Left lung (tissue), 10 donors: Measurements from ENCODE around the gene PITX3. TPM values are rescaled to one million over a fixed set of nuclear protein-coding genes. Genes with fewer than 3 reads are reported as not detected.
"Not testable (repeated sequence)": the region's sequence is repeated elsewhere in the genome, so short reads cannot be mapped to it uniquely, and the experiment has no call there.

Experiments
- ATAC-seq: fragments of 200-7000 bp; cut with Tn5 transposase; one replicate; pipeline ENCODE4 v1.9.1; 2020; ENCODE audit warnings: moderate library complexity
- DNase-seq, 4 donors: peaks; one replicate each; pipeline ENCODE4 v3.0.0-alpha.2; 2013 to 2020
- H3K27ac ChIP-seq, 2 donors: fragments of 200-600 bp; sonication (generic) in 1 of 2; one replicate each; pipeline versions ENCODE4 v1.5.0 to v1.8.0; 2020 to 2021
- H3K27me3 ChIP-seq, 2 donors: fragments of 200-600 bp; sonication (generic) in 1 of 2; one replicate each; pipeline versions ENCODE4 v1.5.0 to v1.8.0; 2020 to 2021
- H3K36me3 ChIP-seq, 2 donors: fragments of 200-600 bp; sonication (generic) in 1 of 2; one replicate each; pipeline versions ENCODE4 v1.5.0 to v1.8.0; 2020 to 2021
- H3K4me1 ChIP-seq, 2 donors: fragments of 200-600 bp; one replicate each; pipeline ENCODE4 v1.8.0; 2021
- H3K4me3 ChIP-seq, 2 donors: fragments of 200-600 bp; sonication (generic) in 1 of 2; one replicate each; pipeline versions ENCODE4 v1.5.0 to v1.8.0; 2020 to 2021; ENCODE audit warnings: mild to moderate bottlenecking in 1 of 2
- H3K9me3 ChIP-seq, 2 donors: fragments of 200-600 bp; sonication (generic) in 1 of 2; one replicate each; pipeline versions ENCODE4 v1.5.0 to v1.8.0; 2020 to 2021
- CTCF ChIP-seq, 2 donors: fragments of 200-600 bp; sonication (generic) in 1 of 2; IDR thresholded peaks; one replicate each; pipeline versions ENCODE4 v1.5.0 to v1.8.0; 2021; ENCODE audit warnings: antibody characterized with exemption in 2 of 2
- intact Hi-C, 2 donors: fragments of 100-400 bp; cut with DNase I; formaldehyde crosslinking; loops; one replicate each; pipeline versions ENCODE4 v1.11.2 to v1.14.2; 2022
- polyA plus RNA-seq, 6 donors: library from polyadenylated mRNA; unstranded; fragments of 120-200 nt; gene quantifications; one replicate each; pipeline ENCODE4 v1.2.1, GENCODE V29; 2013; ENCODE audit not compliant: insufficient read length in 6 of 6
- total RNA-seq, 2 donors: library from RNA; stranded (reverse); fragmentation: NEBNext Ultra II Directional; extraction: Animal tissue kit (Norgen Biotek cat#: 25700); gene quantifications; one replicate each; pipeline ENCODE4 v1.2.1, GENCODE V29; 2021
- donor health status: DM: no; HTN: yes; CAD: no.
- donor health status: DM: no; HTN: no; CAD: no.

Gene PITX3
- total and polyA plus RNA-seq, 8 donors: 0.28 to 1.4 (median 0.32) TPM; not detected in 1

GRCh38 chr10:102198027-102198426, 43.3 kb downstream of the PITX3 start:
- no peak overlapping the region for H3K4me3 ChIP-seq
- ATAC-seq: no peak
- DNase-seq: no peak
- H3K9me3 ChIP-seq: no peaks in the 10 kb centered on the region
- intact Hi-C loops: no loop called here
- no peaks in the 10 kb centered on the region for H3K4me1 ChIP-seq
- H3K36me3 ChIP-seq: no peaks in the 10 kb centered on the region
- no peaks in the 10 kb centered on the region for H3K27me3 ChIP-seq
- no peak overlapping the region for H3K27ac ChIP-seq
- no peak for TF ChIP-seq CTCF (IDR thresholded peaks at IDR 0.05)

GRCh38 chr10:102196893-102197292, 44.4 kb downstream of the PITX3 start:
- no peak for ATAC-seq
- no peak for TF ChIP-seq CTCF (IDR thresholded peaks at IDR 0.05)
- intact Hi-C loops: no loop called here

GRCh38 chr10:102195296-102195870, 45.9 kb downstream of the PITX3 start:
- Histone ChIP-seq H3K9me3 (peaks cover 0 to 9% of the 10 kb centered on the region in 2 donors), H3K27ac (no peak overlapping the region), H3K27me3 (no peaks in the 10 kb centered on the region), H3K36me3 (no peaks in the 10 kb centered on the region), H3K4me3 (no peak overlapping the region), H3K4me1 (no peaks in the 10 kb centered on the region)
- intact Hi-C loops: no loop called here
- no peak for ATAC-seq
- DNase-seq: no peak
- no peak for TF ChIP-seq CTCF (IDR thresholded peaks at IDR 0.05)

More at GRCh38 chr10:102196893-102197292, 44.4 kb downstream of the PITX3 start:
- no peak for DNase-seq
- H3K4me1 ChIP-seq: no peaks in the 10 kb centered on the region
- peaks cover 0 to 2% of the 10 kb centered on the region in 2 donors for H3K9me3 ChIP-seq
- H3K27ac ChIP-seq: no peak overlapping the region
- no peaks in the 10 kb centered on the region for H3K36me3 ChIP-seq
- H3K4me3 ChIP-seq: no peak overlapping the region
- no peaks in the 10 kb centered on the region for H3K27me3 ChIP-seq

GRCh38 chr10:102191956-102192355, 49.4 kb downstream of the PITX3 start:
- H3K9me3 ChIP-seq: peaks cover 0 to 9% of the 10 kb centered on the region in 2 donors

GRCh38 chr10:102188941-102189898, 52.1 kb downstream of the PITX3 start:
- H3K4me3 ChIP-seq, H3K36me3 ChIP-seq, H3K27me3 ChIP-seq, H3K4me1 ChIP-seq, DNase-seq, intact Hi-C loops, ATAC-seq: not testable (repeated sequence)
- peaks cover 0 to 10% of the 10 kb centered on the region in 2 donors for H3K9me3 ChIP-seq
- peak overlapping the region in 1 of 2 donors; percentile 16 for H3K27ac ChIP-seq

More at GRCh38 chr10:102191956-102192355, 49.4 kb downstream of the PITX3 start:
- Histone ChIP-seq H3K4me1 (peaks cover 0 to 7% of the 10 kb centered on the region in 2 donors), H3K36me3 (no peaks in the 10 kb centered on the region), H3K27me3 (no peaks in the 10 kb centered on the region), H3K4me3 (no peak overlapping the region), H3K27ac (no peak overlapping the region)
- no peak for TF ChIP-seq CTCF (IDR thresholded peaks at IDR 0.05)
- intact Hi-C loops: no loop called here
- DNase-seq (no peak), ATAC-seq (no peak)
